ENCODE measurements around the gene RBM15B. TPM values are rescaled to one million over a fixed set of nuclear protein-coding genes. Genes with fewer than 3 reads are reported as not detected.

The RBM15B gene
- total RNA-seq, 4 donors from 2014 or later = 23.1 to 34.6 (median 27.4) TPM

DNA sequence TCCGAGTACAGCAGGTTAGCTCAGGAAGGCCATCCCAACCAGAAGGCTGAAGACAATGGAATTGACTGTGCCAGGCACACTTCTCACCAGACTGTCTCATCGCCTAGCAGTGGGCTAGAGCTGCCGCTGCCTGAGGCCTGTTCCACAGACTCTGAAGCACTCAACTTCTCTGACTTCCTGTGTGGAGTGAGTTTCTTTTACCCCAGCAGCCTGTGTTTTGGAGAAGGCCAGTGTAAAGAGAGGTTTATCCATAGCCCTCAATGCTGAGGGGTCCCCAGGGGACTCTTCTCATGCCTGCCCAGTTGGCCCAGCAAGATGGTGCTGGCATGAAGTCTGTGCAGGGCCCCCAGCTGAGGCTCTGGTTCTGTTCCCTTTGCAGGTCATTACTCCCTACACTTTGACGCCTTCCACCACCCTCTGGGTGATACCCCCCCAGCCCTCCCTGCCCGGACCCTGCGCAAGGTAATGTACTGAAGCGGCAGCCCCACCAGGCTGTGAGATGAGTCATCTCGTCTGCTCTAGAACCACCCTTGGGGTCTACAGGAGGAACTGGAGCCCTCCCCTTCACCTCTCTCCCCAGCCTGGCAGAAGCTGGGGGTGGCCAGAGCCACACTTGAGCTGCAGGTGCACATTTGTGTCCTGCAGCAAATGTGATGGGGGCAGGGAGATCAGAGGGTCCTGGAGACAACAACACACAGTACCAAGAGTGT is 11.2 kb upstream of the RBM15B start:
- DNase-seq = peak in 2 of 3 donors; percentile 16 to 19
- no peaks in the 10 kb centered on the region for H3K9me3 ChIP-seq
- TF ChIP-seq CTCF (IDR thresholded peaks at IDR 0.05) = no peak
- TF ChIP-seq POLR2A (IDR thresholded peaks at IDR 0.05) = no peak
- peaks cover 0 to 12% (median 6%) of the 10 kb centered on the region in 4 donors for H3K4me1 ChIP-seq
- no peak overlapping the region for H3K27ac ChIP-seq
- no peak overlapping the region for H3K4me3 ChIP-seq
- H3K36me3 ChIP-seq = no peaks in the 10 kb centered on the region
- no peaks in the 10 kb centered on the region for H3K27me3 ChIP-seq

DNA sequence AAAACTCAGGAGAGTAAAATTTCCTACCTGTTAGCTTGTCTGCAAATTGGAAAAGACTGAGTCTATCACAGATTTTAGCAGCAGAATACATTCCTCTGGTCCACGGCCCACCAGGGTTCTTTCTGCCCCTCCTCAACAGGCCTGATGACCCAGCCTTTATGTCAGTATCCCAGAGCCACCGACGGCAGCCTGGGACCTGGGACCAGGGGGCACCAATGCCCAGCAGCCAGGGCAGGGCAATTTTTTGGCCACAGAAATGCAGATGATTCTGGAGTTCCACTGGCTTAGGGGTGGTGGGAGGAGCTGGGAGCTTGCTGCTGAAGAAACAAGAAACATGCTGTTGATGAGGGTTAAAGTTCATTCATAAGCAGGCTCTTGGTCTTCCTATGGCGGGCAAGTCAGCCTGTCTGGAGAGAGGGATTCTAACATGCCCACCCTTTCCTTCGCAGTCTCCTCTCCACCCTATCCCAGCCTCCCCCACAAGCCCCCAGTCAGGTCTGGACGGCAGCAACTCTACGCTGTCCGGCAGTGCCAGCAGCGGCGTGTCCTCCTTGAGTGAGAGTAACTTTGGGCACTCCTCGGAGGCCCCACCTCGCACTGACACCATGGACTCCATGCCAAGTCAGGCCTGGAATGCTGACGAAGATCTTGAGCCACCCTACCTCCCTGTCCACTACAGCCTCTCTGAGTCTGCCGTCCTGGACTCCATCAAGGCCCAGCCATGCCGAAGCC is 10.3 kb upstream of the RBM15B start:
- Histone ChIP-seq H3K9me3 (no peaks in the 10 kb centered on the region), H3K27me3 (no peaks in the 10 kb centered on the region), H3K4me3 (no peak overlapping the region), H3K27ac (no peak overlapping the region), H3K4me1 (peaks cover 0 to 13% (median 6%) of the 10 kb centered on the region in 4 donors), H3K36me3 (no peaks in the 10 kb centered on the region)
- TF ChIP-seq CTCF (IDR thresholded peaks at IDR 0.05) (no peak), POLR2A (IDR thresholded peaks at IDR 0.05) (no peak)
- peak in 2 of 3 donors; percentile 28 to 38 for DNase-seq

DNA sequence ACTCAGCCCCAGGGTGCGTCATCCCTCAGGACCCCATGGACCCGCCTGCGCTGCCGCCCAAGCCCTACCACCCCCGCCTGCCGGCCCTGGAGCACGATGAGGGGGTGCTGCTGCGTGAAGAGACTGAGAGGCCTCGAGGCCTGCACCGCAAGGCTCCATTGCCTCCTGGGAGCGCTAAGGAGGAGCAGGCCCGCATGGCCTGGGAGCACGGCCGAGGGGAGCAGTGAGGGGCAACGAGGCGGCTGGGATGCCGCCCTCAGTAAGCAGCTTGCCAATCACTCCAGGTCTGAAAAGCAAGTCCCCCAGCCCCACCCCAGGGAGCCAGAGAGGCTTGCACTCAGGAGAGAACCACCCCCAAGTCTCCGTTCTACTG is 9.8 kb upstream of the RBM15B start:
- Histone ChIP-seq H3K4me3 (no peak overlapping the region), H3K36me3 (no peaks in the 10 kb centered on the region), H3K27ac (no peak overlapping the region), H3K27me3 (no peaks in the 10 kb centered on the region), H3K4me1 (peaks cover 0 to 18% (median 6%) of the 10 kb centered on the region in 4 donors), H3K9me3 (no peaks in the 10 kb centered on the region)
- no peak for TF ChIP-seq POLR2A (IDR thresholded peaks at IDR 0.05)
- TF ChIP-seq CTCF (IDR thresholded peaks at IDR 0.05) = no peak
- DNase-seq = peak in 1 of 3 donors; percentile 42

- Histone ChIP-seq H3K27ac (no peak overlapping the region), H3K9me3 (no peaks in the 10 kb centered on the region), H3K4me1 (peaks cover 0 to 27% (median 6%) of the 10 kb centered on the region in 4 donors), H3K27me3 (no peaks in the 10 kb centered on the region), H3K36me3 (no peaks in the 10 kb centered on the region), H3K4me3 (no peak overlapping the region)
- TF ChIP-seq CTCF (IDR thresholded peaks at IDR 0.05) (no peak), POLR2A (IDR thresholded peaks at IDR 0.05) (no peak)
- DNase-seq = peak in 2 of 3 donors; percentile 21 to 36
Observed at GRCh38 chr3:51382076-51382745, 8.9 kb upstream of the RBM15B start.

GRCh38 chr3:51382947-51383578 is 8.0 kb upstream of the RBM15B start:
- Histone ChIP-seq H3K4me1 (peaks cover 0 to 34% (median 6%) of the 10 kb centered on the region in 4 donors), H3K4me3 (no peak overlapping the region), H3K27ac (no peak overlapping the region), H3K9me3 (no peaks in the 10 kb centered on the region), H3K27me3 (no peaks in the 10 kb centered on the region), H3K36me3 (peaks cover 0 to 3% (median 0%) of the 10 kb centered on the region in 3 donors)
- no peak for TF ChIP-seq POLR2A (IDR thresholded peaks at IDR 0.05)
- TF ChIP-seq CTCF (IDR thresholded peaks at IDR 0.05) = no peak
- peak in 1 of 3 donors; percentile 29 for DNase-seq
